C4-2B (cell line): ENCODE data around the gene GLRX3.

Experiments used
- H3K27ac ChIP-seq: fragments of 450-650 bp; 2 replicates; pipeline ENCODE4 v1.5.1; 2017
- ZFX ChIP-seq: fragments of 450-650 bp; IDR thresholded peaks from 2 replicates; pipeline ENCODE4 v1.6.1; 2017
- TF ChIP-seq, protein P1 (sequence below): fragments of 450-650 bp; conservative IDR thresholded peaks from 2 replicates; pipeline ENCODE4 v1.5.1; 2017; ENCODE audit warnings: mild to moderate bottlenecking

Gene GLRX3

DNA sequence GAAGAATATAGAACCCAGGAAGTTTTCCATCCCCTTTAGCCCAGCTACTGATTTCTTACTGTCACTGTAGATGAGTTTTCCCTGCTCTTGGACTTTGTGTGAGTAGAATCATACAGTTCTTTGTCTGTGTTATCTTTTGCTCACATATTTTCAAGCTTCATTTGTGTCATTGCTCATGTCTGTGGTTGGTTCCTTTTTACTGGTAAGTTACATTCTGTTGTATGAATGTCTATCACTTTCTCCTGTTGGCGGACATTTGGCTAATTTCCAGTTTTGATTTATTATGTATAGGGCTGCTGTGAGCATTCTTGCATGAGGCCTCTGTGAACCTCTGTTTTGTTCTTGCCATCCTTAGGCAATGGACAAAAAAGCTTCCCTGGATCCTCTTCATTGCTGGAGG is 5.3 kb downstream of the GLRX3 start:
- H3K27ac ChIP-seq = no peak overlapping the region
- TF ChIP-seq ZFX = no peak
- TF ChIP-seq, protein P1, sequence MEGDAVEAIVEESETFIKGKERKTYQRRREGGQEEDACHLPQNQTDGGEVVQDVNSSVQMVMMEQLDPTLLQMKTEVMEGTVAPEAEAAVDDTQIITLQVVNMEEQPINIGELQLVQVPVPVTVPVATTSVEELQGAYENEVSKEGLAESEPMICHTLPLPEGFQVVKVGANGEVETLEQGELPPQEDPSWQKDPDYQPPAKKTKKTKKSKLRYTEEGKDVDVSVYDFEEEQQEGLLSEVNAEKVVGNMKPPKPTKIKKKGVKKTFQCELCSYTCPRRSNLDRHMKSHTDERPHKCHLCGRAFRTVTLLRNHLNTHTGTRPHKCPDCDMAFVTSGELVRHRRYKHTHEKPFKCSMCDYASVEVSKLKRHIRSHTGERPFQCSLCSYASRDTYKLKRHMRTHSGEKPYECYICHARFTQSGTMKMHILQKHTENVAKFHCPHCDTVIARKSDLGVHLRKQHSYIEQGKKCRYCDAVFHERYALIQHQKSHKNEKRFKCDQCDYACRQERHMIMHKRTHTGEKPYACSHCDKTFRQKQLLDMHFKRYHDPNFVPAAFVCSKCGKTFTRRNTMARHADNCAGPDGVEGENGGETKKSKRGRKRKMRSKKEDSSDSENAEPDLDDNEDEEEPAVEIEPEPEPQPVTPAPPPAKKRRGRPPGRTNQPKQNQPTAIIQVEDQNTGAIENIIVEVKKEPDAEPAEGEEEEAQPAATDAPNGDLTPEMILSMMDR = no peak

DNA sequence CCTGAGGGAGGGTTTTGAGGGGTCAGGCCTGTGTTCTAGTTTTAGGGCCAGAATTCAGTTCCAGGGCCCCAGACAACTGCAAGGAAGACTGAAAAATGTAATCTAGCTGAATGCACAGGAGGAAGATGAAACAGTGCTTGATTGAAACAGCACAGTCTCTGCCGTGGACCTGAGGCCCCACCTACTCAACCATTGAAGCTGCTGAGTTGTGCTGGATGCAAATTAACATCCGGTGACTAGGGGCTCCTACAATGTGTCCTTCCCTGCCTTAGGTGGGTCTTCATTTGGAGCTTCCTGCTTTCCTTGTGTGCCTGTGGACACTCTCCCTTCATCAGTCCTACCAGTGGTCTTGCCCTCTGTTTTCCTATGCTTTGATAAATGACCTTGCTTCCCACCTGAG is 5.7 kb downstream of the GLRX3 start:
- TF ChIP-seq, protein P1 = no peak
- TF ChIP-seq ZFX = no peak
- no peak overlapping the region for H3K27ac ChIP-seq

DNA sequence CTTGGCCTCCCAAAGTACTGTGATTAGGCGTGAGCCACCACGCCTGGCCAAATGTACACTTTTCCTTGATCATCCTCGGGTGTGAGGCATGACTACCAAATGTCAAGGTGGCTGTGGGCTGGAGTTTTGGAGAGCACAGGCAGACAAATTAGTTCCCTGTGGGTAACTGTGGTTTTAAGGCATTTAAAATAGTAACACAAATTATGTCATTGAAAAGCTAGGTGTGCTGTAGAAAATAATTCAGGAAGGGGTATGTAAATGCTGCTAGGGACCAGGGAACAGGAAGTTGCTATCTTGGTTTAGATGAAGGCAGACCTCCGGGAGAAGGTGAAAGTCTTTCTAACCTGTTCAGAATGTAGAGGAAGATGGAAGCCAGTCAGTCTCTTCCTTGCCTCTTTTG is 9.9 kb downstream of the GLRX3 start:
- H3K27ac ChIP-seq = no peak overlapping the region
- no peak for TF ChIP-seq ZFX
- TF ChIP-seq, protein P1 = no peak

DNA sequence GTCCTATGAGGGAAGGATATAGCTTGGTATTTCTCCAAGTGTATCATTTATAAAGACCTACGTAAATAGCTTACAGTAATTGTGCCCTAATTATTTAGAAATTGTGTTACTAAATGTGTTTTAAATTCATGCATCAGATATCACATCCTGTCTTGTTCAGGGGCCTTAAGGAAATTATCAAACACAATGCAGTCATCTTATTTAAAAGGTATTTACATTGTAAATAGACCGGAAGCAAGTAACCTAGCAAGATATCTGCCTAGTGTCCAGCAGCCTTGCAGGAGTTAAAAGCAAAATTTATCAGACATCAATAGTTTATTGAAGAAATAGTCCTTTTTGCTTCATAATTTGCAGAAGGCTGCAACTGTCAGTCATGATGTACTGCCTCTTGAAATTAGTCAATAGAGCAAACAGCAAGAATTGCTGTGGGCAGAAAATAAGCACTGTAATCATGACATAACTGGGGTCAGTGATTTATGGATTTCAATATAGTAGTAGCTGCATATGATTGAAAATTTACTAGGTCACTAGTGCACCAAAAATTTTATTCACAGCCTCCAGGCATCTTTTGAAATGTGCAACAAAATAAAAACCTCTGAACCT is 23.1 kb downstream of the GLRX3 start:
- no peak for TF ChIP-seq ZFX
- no peak overlapping the region for H3K27ac ChIP-seq

DNA sequence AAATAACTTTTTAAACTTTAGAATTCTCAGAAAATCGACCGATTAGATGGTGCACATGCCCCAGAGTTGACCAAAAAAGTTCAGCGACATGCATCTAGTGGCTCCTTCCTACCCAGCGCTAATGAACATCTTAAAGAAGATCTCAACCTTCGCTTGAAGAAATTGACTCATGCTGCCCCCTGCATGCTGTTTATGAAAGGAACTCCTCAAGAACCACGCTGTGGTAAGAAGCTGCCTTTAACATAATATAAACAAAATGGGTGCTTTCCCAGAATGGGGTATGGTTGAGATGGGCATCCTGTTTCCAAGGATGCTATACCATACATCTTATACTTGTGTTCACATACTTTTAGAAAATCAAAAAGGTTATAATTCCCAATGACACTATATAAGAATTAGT is 24.6 kb downstream of the GLRX3 start:
- no peak for TF ChIP-seq ZFX
- TF ChIP-seq, protein P1 = peak; percentile 15; the same call in 1 of the 2 replicates
- H3K27ac ChIP-seq = no peak overlapping the region

DNA sequence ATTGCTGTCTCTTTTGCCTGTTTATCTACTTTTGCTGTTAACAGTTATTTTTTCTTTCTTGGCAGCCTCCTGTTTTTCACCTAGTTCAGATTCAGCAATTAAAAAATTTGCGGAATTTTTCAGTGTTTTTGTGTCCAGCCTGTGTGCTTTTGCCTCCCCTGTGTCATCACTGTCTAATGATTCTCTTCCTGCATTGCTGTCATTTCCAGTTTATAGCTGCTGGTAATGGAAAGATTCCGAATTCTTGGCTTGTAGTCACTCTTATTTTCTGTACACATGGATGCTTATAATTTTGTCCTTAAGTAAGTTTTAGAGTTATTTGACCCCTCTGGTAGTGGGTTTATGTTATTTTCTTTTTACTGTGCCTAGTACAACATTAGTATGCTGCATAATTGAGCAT is 25.1 kb downstream of the GLRX3 start:
- H3K27ac ChIP-seq = no peak overlapping the region

DNA sequence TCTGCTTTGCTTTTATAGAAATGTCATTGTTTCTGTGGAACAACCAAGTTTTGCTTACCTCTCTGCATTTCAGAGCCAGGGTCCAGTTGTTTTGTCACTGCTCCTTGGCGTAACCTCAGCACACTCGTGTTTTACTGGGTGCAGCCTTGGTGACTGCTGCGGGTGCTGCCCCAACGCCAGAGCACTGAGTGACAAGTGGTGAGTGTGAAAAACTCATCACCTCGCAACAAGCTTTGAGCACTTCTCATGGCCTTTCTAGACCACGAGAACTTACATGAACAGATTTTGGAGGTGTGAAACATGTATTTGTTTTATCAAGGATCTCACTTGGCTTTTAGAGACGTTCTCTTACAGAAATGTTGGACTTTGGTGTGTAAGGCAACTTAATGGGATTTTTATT is 31.0 kb downstream of the GLRX3 start:
- TF ChIP-seq ZFX = no peak
- TF ChIP-seq, protein P1 = no peak
- H3K27ac ChIP-seq = no peak overlapping the region

More for the DNA sequence above, 25.1 kb downstream of the GLRX3 start:
- TF ChIP-seq ZFX = no peak
- TF ChIP-seq, protein P1 = no peak

DNA sequence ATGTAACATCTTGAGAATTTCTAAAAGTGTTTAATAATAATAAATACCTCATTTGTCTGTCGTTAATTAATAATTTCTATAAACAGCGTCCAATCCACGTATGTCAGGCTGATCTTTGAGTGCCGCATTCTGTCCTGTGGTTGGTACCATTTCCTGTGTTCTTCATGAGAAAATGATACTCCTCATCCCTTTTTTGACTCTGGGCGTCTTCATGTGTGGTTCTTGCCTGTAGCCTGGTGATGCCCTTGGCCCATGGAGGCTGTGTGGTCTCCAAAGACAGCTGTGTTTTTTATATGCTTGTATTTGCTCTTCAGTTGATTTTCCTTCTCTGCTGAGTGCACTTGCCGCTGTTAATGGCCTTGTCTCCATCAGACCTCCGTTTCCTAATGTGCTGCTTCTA is 31.5 kb downstream of the GLRX3 start:
- TF ChIP-seq, protein P1 = no peak
- TF ChIP-seq ZFX = no peak
- no peak overlapping the region for H3K27ac ChIP-seq
